ENCODE data around the gene KCNK13.
"Not testable (repeated sequence)": the region's sequence is repeated elsewhere in the genome, so short reads cannot be mapped to it uniquely, and the experiment has no call there.

Gene KCNK13

GRCh38 chr14:90229942-90230341 lies 168.1 kb downstream of the KCNK13 start:
- H3K27ac Mint-ChIP-seq; H3K9me3 Mint-ChIP-seq; H3K36me3 Mint-ChIP-seq (ENCODE audit: low read depth); H3K4me1 Mint-ChIP-seq (ENCODE audit: low read depth); H3K4me3 Mint-ChIP-seq: not testable (repeated sequence)
- peaks cover 18% of the 10 kb centered on the region for H3K27me3 Mint-ChIP-seq (ENCODE audit: low read depth)

Measured in T-helper 1 cell treated with Interleukin-12 subunit alpha and Interleukin-12 subunit beta and Interleukin-4 antibody, amounts not matched to agents 30 μg/mL and 1 μg/mL, for 36 hours (primary cell).